ENCODE results near the gene TMEM87B.
"Not testable (repeated sequence)": the region's sequence is repeated elsewhere in the genome, so short reads cannot be mapped to it uniquely, and the experiment has no call there.

The TMEM87B gene

DNA sequence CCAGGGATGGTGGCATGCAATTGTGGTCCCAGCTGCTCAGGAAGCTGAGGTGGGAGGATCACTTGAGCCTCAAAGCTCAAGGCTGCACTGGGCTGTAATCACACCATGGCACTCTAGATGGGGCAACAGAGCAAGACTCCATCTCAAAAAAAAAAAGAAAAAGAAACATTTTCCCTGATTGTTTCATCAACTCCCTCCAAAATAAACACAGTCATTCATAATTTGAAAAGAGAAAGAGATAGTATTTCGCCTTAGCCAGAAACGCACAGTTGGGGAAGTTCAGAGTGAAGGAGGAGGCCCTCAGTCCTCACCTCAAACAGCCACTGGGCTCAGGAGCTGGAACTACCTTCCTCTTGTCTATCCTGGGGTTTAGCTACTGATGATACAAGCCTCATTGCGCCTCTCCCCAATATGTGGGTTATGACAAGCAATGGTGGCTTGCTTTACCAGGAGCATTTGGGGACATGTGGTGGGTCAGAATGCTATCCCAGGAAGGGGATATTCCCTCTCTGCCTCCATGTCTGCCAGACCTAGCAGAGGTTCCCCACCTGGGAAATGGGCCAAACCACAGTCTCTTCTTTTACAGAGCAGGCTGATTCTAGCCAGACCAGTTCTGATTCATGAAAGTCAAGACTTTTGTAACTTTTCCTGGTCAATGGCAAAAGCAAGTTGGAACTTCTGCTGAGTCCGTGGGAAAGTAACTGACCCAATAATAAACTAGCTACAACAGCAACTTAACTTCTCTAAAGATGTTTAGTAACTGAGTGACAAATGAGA lies 22.2 kb upstream of the TMEM87B start:
- no peak for DNase-seq (ENCODE audit: low read depth)

DNA sequence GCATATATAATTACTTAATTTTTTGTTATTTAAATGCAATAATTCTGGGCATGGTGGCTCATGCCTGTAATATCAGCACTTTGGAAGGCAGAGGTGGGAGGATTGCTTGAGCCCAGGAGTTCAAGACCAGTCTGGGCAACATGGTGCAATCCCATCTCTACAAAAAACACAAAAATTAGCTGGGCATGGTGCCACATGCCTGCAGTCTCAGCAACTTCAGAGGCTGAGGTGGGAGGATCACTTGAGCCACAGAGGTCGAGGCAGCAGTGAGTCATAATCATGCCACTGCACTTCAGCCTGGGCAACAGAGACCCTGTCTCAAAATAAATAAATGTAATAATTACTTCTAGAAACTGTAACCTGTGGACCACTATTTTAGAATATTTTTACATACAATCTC lies 21.5 kb upstream of the TMEM87B start:
- DNase-seq (ENCODE audit: low read depth): no peak

DNA sequence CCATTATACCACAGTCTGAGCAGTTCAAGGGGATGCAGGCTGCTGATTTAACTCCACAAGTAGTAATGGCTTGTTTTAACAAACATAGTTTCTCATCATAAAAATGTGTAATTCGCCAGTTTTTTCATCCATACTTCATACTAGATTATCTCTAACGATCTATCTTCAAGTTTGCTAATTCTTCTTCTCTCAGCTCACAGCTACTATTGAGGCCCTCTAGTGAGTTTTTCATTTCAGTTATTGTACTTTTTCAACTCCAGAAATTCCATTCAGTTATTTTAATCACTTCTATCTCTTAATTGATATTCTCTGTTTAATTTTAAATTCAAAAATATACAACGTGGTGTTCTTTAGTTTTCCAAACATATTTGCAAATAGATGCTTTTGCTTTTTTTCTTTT lies 20.1 kb upstream of the TMEM87B start:
- DNase-seq (ENCODE audit: low read depth): no peak

DNA sequence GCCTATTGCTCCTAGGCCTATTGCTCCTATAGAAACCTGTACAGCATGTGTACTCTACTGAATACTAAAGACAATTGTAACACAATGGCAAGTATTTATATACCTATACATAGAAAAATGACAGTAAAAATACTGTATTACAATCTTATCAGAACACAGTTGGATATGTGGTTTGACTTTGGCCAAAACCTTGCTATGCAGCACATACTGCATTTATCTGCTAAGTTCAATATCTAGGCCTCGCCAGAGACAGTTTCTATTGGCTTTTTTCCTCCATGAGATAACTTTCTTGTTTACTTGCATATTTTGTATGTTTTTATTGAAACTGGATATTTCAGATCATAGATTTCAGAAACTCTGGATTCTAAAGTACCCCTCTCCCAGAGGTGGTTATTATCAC lies 19.3 kb upstream of the TMEM87B start:
- no peak for DNase-seq (ENCODE audit: low read depth)

DNA sequence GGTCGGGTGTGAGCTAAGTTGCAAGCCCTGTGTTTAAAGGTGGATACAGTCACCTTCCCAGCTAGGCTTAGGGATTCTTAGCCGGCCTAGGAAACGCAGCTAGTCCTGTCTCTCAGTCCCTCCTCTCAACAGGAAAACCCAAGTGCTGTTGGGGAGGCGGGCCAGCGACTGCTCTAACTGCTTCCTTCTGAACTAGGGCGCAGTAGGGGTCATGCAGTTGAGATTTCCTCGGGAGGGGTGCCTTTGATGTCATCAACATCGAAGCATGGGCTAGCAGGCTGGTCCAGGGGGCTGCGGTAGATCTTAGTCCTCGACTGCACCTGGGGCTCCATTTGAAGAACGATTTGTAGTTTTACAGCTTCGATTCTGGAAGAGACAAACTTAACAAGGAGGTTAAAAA lies 15.5 kb upstream of the TMEM87B start:
- not testable (repeated sequence) for DNase-seq (ENCODE audit: low read depth)

DNA sequence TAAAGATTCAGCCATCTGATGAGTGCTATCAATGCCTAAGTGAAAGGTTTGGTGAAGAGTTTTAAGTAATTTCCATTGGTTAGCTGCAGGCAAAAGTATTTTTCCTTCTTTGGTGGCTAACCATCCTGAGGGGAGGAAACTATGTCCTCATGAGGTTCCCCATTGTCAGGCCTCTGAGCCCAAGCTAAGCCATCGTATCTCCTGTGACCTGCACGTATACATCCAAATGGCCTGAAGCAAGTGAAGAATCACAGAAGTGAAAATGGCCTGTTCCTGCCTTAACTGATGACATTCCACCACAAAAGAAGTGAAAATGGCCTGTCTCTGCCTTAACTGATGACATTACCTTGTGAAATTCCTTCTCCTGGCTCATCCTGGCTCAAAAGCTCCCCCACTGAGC lies 15.0 kb upstream of the TMEM87B start:
- DNase-seq (ENCODE audit: low read depth): not testable (repeated sequence)

DNA sequence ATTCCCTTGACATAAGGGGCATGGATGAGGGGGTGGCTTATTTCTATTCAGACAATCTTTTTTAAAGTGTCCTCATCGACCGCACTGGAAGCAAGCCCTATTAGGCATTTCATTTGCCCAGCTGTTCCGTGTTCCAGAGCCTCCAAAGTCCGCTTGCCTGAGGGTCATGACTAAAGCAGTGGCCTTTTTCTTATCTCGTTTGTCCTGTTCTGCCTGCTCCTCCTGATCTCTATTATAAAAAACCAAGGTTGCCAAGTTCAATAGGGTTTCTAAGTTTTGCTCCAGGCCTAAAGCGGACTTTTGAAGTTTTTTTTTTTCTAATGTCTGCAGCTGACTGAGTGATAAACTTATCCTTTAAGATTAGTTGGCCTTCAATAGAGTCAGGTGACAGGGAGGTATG lies 13.6 kb upstream of the TMEM87B start:
- not testable (repeated sequence) for DNase-seq (ENCODE audit: low read depth)

DNA sequence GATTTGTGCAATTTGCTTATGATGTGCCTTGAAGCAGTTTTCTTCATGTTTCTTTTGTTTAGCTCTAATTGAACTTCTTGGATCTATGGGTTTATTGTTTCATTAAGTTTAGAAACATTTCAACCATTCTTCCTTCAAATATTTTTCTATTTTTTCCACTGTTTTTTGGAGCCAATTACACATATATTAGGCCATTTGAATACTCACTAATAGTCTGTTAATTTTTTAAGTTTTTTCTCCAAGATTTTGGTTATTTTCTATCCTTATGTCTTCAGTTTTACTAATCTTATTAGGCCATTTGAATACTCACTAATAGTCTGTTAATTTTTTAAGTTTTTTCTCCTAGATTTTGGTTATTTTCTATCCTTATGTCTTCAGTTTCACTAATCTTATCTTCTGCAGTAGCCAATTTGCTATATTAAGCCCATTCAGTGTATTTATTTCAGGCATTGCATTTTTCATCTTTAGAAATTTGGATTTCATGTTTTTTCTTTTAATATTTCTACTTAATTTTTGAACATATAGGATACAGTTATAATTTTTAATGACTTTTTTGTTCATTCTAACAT lies 9.5 kb upstream of the TMEM87B start:
- no peak for DNase-seq (ENCODE audit: low read depth)

DNA sequence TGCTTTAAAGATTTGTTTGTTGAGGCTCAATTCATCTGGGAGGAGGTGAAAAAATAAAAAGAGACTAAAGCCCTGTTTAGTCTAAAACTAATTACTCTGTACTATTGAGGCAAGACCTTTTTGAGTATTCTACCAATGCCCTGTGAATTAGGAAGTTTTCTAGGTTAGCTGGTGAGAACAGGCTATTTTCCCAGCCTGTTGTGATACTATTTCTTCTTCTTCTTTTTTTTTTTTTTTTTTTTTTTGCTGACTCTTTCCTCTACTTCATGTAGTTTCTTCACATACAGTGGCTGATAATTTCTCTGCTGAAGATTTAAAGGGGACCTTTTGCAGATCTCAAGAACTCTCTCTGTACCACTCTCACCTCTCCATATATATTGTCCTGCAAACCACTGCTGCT lies 8.8 kb upstream of the TMEM87B start:
- no peak for DNase-seq (ENCODE audit: low read depth)

DNA sequence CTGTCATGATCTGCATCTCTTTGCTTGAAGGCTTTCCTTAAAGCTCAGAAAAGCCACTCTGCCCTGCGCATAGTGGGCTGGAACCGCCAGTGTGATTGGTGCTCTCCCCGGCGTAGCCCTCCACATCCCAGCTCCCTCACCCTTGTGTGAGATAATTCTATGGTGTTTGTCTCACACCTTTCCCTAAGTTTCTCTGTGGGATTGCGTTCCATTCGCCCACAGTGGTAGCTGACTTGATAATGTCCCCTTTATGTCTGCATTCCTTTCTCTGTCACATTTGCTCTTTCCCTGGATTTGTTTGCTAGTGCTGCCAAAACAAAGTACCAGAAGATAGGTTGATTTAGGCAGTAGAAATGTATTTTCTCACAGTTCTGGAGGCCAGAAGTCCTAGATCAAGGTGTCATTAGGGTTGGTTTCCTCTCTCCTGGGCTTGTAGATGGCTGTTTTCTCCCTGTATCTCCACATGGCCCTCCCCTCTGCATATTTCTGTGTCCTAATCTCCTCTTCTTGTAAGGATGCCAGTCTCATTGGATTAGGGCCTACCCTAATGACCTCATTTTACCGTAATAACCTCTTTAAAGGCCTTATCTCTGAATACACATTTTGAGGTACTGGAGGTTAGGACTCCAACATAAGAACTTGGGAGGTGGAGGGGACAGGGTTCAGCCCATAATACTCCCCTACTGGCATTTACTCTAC lies 7.4 kb upstream of the TMEM87B start:
- DNase-seq (ENCODE audit: low read depth): no peak

DNA sequence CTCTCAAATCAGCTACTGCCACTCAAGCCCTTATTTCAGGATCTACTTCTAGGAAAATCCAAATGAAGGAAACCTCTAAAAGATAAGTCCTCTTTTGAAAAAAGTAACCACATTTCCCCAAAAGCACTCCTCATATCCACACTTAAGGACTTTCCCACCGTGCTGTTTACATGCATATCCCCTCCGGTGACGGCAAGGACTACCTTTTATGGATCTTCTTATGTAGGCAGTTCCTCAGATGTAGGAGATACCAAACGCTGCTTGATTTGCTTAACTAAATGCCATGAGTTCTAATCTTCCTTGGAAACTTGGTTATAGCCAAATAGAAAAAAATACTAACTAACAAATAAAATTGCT lies 6.9 kb upstream of the TMEM87B start:
- no peak for DNase-seq (ENCODE audit: low read depth)

DNA sequence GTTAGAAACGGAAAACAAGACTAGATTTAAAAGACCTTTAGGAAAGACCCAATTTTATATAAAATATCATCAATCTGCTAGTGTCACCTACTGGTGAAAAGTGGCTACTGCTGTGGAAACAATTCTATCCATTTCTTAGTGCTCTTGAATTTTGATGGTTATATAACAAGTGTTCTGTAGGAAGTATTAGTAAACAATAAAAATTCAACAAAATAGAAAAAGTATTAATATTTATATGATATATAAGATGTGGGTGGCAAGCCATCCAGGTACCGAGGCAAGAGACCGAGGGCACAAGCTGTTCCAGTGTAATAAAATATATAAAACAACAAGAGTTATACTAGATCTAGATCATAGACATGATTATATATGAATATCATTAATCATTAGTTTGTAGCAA lies 6.2 kb upstream of the TMEM87B start:
- no peak for DNase-seq (ENCODE audit: low read depth)

DNA sequence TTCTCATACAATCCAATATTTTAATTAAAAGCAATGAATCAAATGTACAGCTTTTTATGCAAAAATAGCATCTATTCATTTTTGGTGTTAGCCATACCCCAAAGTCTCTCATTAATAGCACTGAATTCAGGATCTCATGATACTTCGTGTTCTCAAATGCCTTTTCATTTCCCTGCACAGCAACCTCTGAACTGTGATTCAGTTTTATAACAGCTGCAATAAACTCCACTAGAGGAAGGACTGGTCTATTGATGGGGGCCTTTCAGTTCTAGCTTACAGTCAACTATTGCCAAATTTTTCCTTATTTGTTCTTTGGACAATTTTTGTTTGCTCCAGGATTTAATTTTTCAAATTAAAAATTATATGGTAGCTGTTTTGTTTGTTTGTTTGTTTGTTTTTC lies 4.8 kb upstream of the TMEM87B start:
- DNase-seq (ENCODE audit: low read depth): no peak

DNA sequence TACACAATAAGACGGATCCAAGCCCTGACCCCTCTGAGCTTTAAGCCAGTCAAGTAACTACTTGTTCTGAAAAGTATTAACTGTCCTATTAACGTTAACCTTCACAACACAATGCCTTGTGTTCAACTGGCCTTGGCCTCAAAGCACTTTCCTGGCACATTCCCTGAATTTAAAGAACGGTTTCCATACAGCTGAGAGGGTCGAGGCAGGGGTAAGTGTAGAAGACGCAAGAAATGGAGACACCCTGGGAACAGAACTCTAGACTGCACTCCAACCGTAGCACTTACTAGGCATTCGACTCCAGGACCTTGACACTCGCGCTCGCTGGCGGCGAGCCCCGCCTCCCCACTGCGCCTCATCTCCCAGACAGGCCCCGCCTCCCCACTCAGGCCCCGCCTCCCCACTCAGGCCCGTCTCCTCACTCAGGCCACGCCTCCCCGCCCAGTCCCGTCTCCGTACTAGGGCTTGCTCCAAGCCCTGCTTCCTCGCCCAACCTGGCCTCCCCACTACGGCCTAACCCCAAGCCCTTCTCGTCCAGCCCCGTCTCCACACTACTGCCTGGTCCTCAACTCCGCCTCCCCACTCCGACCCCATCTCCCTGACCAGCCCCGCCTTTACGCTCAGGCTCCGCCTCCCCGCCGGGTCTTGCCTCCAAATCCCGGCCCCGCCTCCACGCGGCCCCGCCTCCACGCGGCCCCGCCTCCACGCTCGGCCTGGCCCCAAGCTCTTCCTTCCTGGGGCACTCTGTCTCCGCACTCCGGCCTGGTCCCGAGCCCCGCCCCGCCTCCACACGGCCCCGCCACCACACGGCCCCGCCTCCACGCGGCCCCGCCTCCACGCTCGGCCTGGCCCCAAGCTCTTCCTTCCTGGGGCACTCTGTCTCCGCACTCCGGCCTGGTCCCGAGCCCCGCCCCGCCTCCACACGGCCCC lies 887 bp upstream of the TMEM87B start:
- peak; percentile 97 for DNase-seq (ENCODE audit: low read depth)

DNA sequence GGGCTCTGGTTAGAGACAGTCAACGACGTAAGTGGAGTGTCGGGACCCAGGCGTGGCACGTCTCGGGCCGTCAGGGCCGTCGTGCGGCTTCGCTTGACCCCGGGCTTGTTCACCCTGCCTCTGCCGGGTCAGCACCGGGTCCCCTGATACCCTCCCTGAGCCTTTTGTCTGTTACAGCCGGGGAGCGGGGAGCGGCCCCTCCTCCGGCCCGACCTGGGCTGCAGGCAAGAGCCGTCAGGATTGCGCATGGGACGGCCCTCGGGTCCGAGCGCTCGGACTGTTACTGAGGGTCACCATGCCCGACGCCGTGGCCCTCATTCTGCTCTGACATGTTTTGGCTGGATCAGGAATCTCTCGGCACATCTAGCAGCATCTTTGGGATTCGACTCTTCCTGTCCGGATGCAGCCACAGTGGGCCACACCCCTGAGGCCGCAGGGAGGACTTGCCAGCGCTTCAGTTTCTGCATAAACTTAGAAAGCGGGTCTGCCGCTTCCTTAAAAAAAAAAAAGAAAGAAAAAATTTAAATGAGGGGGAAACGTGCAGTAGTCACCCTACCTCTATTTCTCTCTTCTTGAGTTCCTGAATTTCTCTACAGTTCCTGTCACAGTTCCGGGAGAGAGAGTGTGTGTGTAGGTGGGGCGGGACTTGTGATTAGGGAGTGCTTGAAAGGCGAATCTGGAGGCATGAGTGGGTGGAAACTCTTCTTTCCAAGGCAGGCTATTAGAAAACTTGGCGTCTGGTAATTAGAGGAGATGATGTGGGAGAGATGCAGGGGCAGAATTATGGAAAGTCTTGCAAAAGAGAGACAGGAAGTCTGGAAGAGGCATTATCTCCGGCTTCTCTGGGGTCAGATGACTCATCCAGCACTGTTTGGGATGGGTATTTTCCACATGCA lies 909 bp downstream of the TMEM87B start:
- no peak for DNase-seq (ENCODE audit: low read depth)

DNA sequence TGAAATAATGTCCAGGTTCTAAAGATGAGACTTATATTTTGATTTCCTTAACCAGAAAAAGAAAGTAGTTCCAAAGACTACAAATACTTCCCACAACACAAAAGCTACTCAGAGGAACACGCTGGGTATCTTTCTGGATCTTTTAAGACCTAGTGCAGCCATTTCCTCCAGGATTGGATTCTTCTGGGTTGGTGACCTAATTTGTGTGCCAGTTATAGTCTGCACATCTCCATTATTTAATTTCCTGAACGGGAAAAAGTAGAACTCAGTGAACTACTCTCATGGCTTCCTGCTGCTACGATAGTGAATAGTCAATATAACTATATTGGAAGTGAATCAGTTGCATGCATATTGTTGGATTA lies 1.5 kb downstream of the TMEM87B start:
- no peak for DNase-seq (ENCODE audit: low read depth)

DNA sequence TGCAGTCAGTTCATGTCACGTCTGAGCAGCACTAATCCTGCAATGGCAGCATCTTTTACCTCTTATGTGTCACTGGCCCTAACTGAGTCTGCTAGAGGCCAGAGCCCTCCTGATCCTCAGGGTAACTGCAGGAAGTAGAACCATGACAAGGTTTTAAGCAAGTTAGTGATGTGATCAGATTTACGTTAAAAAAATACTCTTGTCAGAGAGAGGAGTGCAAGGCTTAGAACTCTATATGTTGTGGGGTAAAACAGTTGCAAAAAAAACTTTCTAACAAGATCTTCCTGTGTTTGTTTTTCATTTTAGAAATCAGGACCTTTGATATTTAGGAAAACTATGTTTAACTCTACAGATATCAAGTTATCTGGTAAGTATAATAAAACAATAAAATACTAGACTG lies 4.6 kb downstream of the TMEM87B start:
- no peak for DNase-seq (ENCODE audit: low read depth)

DNA sequence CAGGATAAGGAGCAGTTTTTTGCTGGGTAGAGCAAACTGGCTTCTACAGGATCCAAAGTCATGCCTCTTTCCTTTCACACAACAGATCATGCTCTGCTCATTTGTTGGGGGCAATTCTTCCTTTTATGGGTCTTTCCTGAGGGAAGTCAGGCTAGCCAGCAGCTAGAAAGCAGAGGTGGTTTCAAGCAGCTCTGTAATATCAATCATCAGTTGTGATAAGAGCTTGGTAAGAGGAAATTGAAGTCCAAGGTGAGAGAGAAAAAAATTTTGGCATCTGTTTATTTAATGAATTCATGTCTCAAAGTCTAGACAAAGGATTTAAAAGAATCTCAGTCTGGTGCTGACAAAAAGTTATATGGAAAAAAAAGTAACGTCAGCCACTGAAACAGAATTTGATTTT lies 6.2 kb downstream of the TMEM87B start:
- no peak for DNase-seq (ENCODE audit: low read depth)

DNA sequence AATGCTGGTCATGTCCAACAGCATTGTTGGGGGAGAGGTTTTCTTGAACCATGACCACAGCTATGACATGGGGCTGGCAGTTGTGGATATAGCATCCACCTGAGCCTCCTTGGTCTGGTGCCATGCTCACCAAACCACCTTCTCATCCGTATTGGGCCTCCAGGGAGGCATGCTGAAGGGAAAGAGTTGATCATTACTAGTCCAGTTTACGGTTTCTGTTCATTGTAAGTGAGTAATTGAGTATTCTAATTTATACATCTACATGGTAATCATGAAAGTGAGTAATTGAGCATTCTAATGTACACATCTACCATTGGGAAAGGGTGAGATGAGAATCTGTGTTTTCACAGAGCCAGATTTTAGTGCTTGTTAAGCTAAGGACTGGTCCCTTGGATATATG lies 6.8 kb downstream of the TMEM87B start:
- DNase-seq (ENCODE audit: low read depth): no peak

DNA sequence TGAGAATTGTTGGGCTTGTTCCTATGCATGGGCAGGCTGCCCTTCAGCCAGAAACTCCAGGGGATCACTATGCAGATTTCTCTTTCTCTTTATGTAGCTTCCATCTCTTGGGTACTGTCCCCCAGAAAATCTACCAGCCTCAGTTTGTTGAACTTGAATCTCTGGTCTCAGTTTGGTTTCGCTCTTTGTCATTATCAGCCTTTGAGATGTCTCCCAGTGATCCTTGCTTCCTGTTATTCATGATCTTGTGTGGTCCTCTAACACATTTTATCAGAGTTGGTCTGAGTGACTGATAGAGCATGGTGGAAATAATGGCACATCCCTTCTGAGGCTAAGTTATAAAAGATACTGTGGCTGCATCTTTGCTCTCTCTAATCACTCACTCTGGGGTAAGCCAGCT lies 7.8 kb downstream of the TMEM87B start:
- no peak for DNase-seq (ENCODE audit: low read depth)

DNA sequence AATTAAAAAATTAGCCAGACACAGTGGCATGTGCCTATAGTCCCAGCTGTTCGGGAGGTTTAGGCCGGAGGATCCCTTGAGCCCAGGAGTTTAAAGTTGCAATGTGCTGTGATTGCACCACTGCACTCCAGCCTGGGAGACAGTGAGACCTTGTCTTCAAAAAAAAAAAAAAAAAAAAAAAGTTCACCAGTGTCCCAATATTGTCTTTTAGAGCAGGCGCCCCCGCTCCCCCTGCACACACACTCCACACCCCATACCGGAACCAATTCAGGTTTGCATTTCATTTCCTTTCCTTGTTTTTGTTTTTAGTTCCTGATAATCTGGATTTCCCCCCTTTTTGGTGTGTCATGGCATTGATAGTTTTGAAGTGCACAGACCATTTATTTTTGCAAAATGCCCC lies 10.4 kb downstream of the TMEM87B start:
- no peak for DNase-seq (ENCODE audit: low read depth)

DNA sequence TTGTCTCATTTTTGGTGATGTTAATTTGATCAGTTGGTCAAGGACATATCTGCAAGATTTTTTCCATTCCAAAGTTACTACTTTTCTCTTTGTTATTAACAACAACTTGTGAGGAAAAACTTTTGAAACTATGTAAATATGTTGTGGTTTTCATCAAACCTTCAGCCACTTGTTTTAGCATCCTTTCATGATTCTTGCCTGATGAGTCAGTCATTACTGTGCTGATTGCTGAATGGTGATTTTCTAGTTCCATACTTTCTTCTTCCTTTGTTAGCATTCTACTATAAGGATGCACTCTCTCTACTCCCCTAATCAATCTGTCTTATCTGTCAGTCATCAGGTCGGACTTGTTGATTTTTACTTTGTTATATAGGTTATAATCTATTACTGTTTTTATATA lies 10.9 kb downstream of the TMEM87B start:
- DNase-seq (ENCODE audit: low read depth): no peak
